GM12878 (cell line): ENCODE data around the gene ANKRD42. TPM values are rescaled to one million over a fixed set of nuclear protein-coding genes. Genes with fewer than 3 reads are reported as not detected.

ENCODE experiments used
- ATAC-seq: fragments of 200-7000 bp; cut with Tn5 transposase; 3 replicates; pipeline ENCODE4 v1.9.1; 2020; ENCODE audit warnings: mild to moderate bottlenecking, moderate library complexity
- BruUV-seq: library from RNA; stranded (reverse); fragments of 400-500 nt; replicated peaks from 2 replicates; lab custom pipeline; 2021; lab: Mats Ljungman, UMichigan
- CTCF ChIA-PET: fragments of 300-600 bp; sonication (Branson Sonifier 250); formaldehyde crosslinking; extraction: SDS; loops from one replicate; lab custom pipeline; 2021; ENCODE audit warnings: inconsistent platforms; lab: Yijun Ruan, JAX
- POLR2A ChIA-PET: fragments of 350-600 bp; formaldehyde crosslinking; extraction: SDS; loops from one replicate; lab custom pipeline; 2021; ENCODE audit warnings: inconsistent platforms; lab: Charles Lee
- RAD21 ChIA-PET: fragments of 300-600 bp; sonication (Branson Sonifier 250); formaldehyde crosslinking; loops from one replicate; lab custom pipeline; 2023; ENCODE audit warnings: antibody characterized with exemption; ENCODE audit not compliant: unreplicated experiment; lab: Charles Lee
- SMC1A ChIA-PET: fragments of 300-600 bp; sonication (Branson Sonifier 250); formaldehyde crosslinking; loops from one replicate; lab custom pipeline; 2023; ENCODE audit not compliant: unreplicated experiment, uncharacterized antibody; lab: Charles Lee
- DNase-seq: peaks from one replicate; pipeline ENCODE4 v3.0.0-alpha.2; 2011; ENCODE audit warnings: low read depth, low spot score
- FAIRE-seq: peaks from 3 replicates; lab custom pipeline; 2011; peaks lifted over from hg19 to GRCh38; lab: Jason Lieb, UNC
- H2AFZ ChIP-seq: 2 replicates; pipeline ENCODE4 v1.6.0; 2011; ENCODE audit warnings: low read depth, low read length, control low read depth; ENCODE audit not compliant: control insufficient read depth
- H3K27ac ChIP-seq: 2 replicates; pipeline ENCODE4 v1.5.1; 2011; ENCODE audit warnings: control low read depth; ENCODE audit not compliant: control insufficient read depth, insufficient read depth
- H3K27me3 ChIP-seq, 2 experiments: replicated peaks in 1 of 2; 2 replicates each; pipeline versions ENCODE4 v1.6.0 to v1.6.1; 2011; ENCODE audit warnings: low read length in 1 of 2; ENCODE audit not compliant: control insufficient read depth in 2 of 2, insufficient read depth in 2 of 2
- H3K36me3 ChIP-seq, 2 experiments: 2 replicates each; pipeline ENCODE4 v1.5.1; 2011; ENCODE audit warnings: low read length in 1 of 2; ENCODE audit not compliant: control insufficient read depth in 2 of 2, insufficient read depth in 2 of 2
- H3K4me1 ChIP-seq: 2 replicates; pipeline ENCODE4 v1.6.1; 2011; ENCODE audit warnings: mild to moderate bottlenecking, low read length, moderate library complexity, mixed read lengths; ENCODE audit not compliant: control insufficient read depth, insufficient read depth
- H3K4me2 ChIP-seq: 2 replicates; pipeline ENCODE4 v1.6.0; 2011; ENCODE audit warnings: control low read depth; ENCODE audit not compliant: control insufficient read depth, insufficient read depth
- H3K4me3 ChIP-seq: fragments of 200-600 bp; sonication (generic); 2 replicates; pipeline ENCODE4 v1.5.1; 2016
- H3K79me2 ChIP-seq: 2 replicates; pipeline ENCODE4 v1.6.0; 2011; ENCODE audit warnings: low read length; ENCODE audit not compliant: control insufficient read depth, insufficient read depth
- H3K9ac ChIP-seq: 2 replicates; pipeline ENCODE4 v1.8.0; 2011; ENCODE audit warnings: low read length, control low read depth, mixed read lengths; ENCODE audit not compliant: control insufficient read depth, insufficient read depth
- H3K9me3 ChIP-seq: replicated peaks from 3 replicates; pipeline ENCODE4 v1.5.1; 2011; ENCODE audit warnings: mild to moderate bottlenecking, low read length; ENCODE audit not compliant: control insufficient read depth, insufficient read depth
- H4K20me1 ChIP-seq: 2 replicates; pipeline ENCODE4 v1.6.0; 2011; ENCODE audit not compliant: control insufficient read depth, insufficient read depth
- BCL3 ChIP-seq: IDR thresholded peaks from 2 replicates; pipeline ENCODE4 v1.6.1; 2011; ENCODE audit warnings: borderline replicate concordance, low read depth, mild to moderate bottlenecking, moderate library complexity, low read length; ENCODE audit not compliant: insufficient read depth, poor library complexity, severe bottlenecking
- ELK1 ChIP-seq: IDR thresholded peaks from 2 replicates; pipeline ENCODE4 v1.6.1; 2012; ENCODE audit warnings: low read depth, low read length, improper control_type of control experiment
- KLF5 ChIP-seq: fragments of 450-650 bp; IDR thresholded peaks from 2 replicates; pipeline ENCODE4 v1.6.1; 2014; ENCODE audit warnings: mild to moderate bottlenecking; ENCODE audit not compliant: partially characterized antibody
- MLLT1 ChIP-seq: fragments of 450-650 bp; IDR thresholded peaks from 2 replicates; pipeline ENCODE4 v1.6.1; 2016; ENCODE audit warnings: mild to moderate bottlenecking
- POLR2A ChIP-seq: IDR thresholded peaks from 2 replicates; pipeline ENCODE4 v1.6.1; 2011; ENCODE audit warnings: low read depth, mild to moderate bottlenecking, low read length
- ZBED1 ChIP-seq: IDR thresholded peaks from 2 replicates; pipeline ENCODE4 v1.6.1; 2016; ENCODE audit warnings: borderline replicate concordance
- WGBS: methylation state at CpG from one replicate; pipeline ENCODE4 v1.1.6; 2016; ENCODE audit warnings: low lambda C conversion rate; ENCODE audit not compliant: insufficient replicate concordance, insufficient coverage; ENCODE audit errors: missing lambda C conversion rate; 5-methylcytosine and 5-hydroxymethylcytosine counted together
- in situ Hi-C: fragments of 300-500 bp; cut with MboI; formaldehyde crosslinking; loops from 9 replicates; pipeline ENCODE4 v1.14.3; 2018; ENCODE audit warnings: mixed read lengths
- intact Hi-C: fragments of 100-400 bp; cut with micrococcal nuclease; formaldehyde crosslinking; loops from one replicate; pipeline ENCODE4 v1.14.2; 2022; ENCODE audit not compliant: unreplicated experiment
- polyA plus RNA-seq, 11 experiments: library from polyadenylated mRNA; depleted of rRNA in 4 of 11; unstranded in 6 of 11; stranded (reverse) in 5 of 11; fragments of >200 nt; fragmentation: Nextera tagmentation in 4 of 11; fragmentation: Illumina TruSeq in 1 of 11; extraction: Ambion mirVana in 4 of 11; extraction: Trizol in 1 of 11; gene quantifications; 1 replicate in 1 of 11; 2 replicates in 10 of 11; pipeline versions ENCODE4 v1.2.1 to v1.2.3, GENCODE V29; 2011 to 2016; ENCODE audit warnings: inconsistent platforms in 2 of 11, missing spikeins in 2 of 11, low read depth in 1 of 11
- total RNA-seq, 4 experiments: library from RNA; depleted of rRNA in 3 of 4; stranded (reverse); fragments of >200 nt in 3 of 4; fragmentation: Illumina TruSeq in 1 of 4; extraction: Trizol in 1 of 4; gene quantifications; 2 replicates each; pipeline versions ENCODE4 v1.2.1 to v1.2.3, GENCODE V29; 2013 to 2021
- TF ChIP-seq, protein P1 (sequence below): fragments of 450-650 bp; IDR thresholded peaks from 2 replicates; pipeline ENCODE4 v1.6.1; 2018; ENCODE audit warnings: borderline replicate concordance, mild to moderate bottlenecking; ENCODE audit not compliant: partially characterized antibody

ANKRD42 gene
- total and polyA plus RNA-seq, 10 of the 15 experiments (the other 5 are each of a cell fraction or from before 2014, with no cell fraction given), result 0.68 to 3.2 (median 2.0) TPM

DNA sequence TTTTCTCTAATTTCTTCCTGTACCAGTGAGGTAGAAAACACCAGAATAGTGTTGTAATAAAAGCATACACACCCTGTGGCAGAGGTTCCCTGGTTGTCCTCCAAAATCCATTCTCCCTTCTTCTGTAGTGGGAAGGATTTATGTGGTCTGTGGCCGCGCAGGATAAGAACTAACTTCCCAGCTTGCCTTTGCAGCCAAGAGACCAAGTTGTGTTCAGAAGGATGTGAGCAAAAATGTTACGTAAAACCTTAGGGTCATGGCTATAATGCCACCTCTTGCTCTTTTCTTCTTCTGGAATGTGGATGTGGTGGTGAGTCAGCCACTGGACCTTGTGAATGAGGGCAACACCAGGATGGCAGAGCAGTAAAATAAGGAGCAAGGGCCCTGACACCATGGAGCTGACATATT lies 64.3 kb downstream of the ANKRD42 start:
- ChIA-PET RAD21 (interaction anchor here (1.3 to 1.5 kb wide), 2 partner anchors 351 to 390 kb away, joined by 4 read pairs; no protein-coding TSS in a partner anchor), CTCF (interaction anchor here (1.0 to 4.1 kb wide), 3 partner anchors 8 to 390 kb away, joined by 3 to 29 read pairs (median 5); no protein-coding TSS in a partner anchor), SMC1A (interaction anchor here (1.7 kb wide), 1 partner anchor 17 kb away, joined by 4 read pairs; no protein-coding TSS in a partner anchor), POLR2A (no interaction called here)
- no peaks in the 10 kb centered on the region for H3K9me3 ChIP-seq
- H4K20me1 ChIP-seq, result no peaks in the 10 kb centered on the region
- no peak overlapping the region for H3K27ac ChIP-seq
- no peaks in the 10 kb centered on the region for H3K4me1 ChIP-seq
- TF ChIP-seq MLLT1 (no peak), BCL3 (no peak), ELK1 (no peak), KLF5 (no peak), POLR2A (no peak), ZBED1 (no peak)
- TF ChIP-seq, protein P1, sequence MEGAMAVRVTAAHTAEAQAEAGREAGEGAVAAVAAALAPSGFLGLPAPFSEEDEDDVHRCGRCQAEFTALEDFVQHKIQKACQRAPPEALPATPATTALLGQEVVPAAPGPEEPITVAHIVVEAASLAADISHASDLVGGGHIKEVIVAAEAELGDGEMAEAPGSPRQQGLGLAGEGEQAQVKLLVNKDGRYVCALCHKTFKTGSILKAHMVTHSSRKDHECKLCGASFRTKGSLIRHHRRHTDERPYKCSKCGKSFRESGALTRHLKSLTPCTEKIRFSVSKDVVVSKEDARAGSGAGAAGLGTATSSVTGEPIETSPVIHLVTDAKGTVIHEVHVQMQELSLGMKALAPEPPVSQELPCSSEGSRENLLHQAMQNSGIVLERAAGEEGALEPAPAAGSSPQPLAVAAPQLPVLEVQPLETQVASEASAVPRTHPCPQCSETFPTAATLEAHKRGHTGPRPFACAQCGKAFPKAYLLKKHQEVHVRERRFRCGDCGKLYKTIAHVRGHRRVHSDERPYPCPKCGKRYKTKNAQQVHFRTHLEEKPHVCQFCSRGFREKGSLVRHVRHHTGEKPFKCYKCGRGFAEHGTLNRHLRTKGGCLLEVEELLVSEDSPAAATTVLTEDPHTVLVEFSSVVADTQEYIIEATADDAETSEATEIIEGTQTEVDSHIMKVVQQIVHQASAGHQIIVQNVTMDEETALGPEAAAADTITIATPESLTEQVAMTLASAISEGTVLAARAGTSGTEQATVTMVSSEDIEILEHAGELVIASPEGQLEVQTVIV, result no peak
- no peak overlapping the region for H3K4me2 ChIP-seq
- no peak for DNase-seq
- in situ Hi-C loops (no loop called here), intact Hi-C loops (no loop called here)
- WGBS, result 98% methylated on average over 3 of the region's 3 CpGs
- no peaks in the 10 kb centered on the region for H3K27me3 ChIP-seq
- no peak overlapping the region for H3K9ac ChIP-seq
- peaks cover 0 to 6% of the 10 kb centered on the region in 2 experiments; a peak in 2 of 4 replicates for H3K36me3 ChIP-seq
- no peak for ATAC-seq
- H2AFZ ChIP-seq, result no peak overlapping the region
- no peak for FAIRE-seq
- no TSS peak for BruUV-seq
- H3K79me2 ChIP-seq, result no peaks in the 10 kb centered on the region
- H3K4me3 ChIP-seq, result no peak overlapping the region
